ENCODE results near the gene ECPAS. TPM values are rescaled to one million over a fixed set of nuclear protein-coding genes. Genes with fewer than 3 reads are reported as not detected.
A peak's percentile ranks its signal among the peaks of the same experiment; 100 is the strongest.

ECPAS gene
- total RNA-seq: 108 and 109 TPM in 2 replicates
- long read RNA-seq, partial matches to known transcripts: 89 of 100 reads
- long read RNA-seq, other reads (novel, unspliced or antisense): 11 of 100 reads

- peak; percentile 90 for DNase-seq (ENCODE audit: extremely low spot score, unreplicated experiment)
- Mint-ChIP-seq H3K4me3 (ENCODE audit: unreplicated experiment) (peak within 1 kb of the TSS; percentile 82), H3K9me3 (ENCODE audit: unreplicated experiment) (no peaks in the 10 kb centered on the region), H3K27me3 (ENCODE audit: unreplicated experiment) (peaks cover 5% of the 10 kb centered on the region), H3K36me3 (ENCODE audit: unreplicated experiment) (no peaks in the 10 kb centered on the region), H3K27ac (ENCODE audit: unreplicated experiment) (peak within 1 kb of the TSS; percentile 90), H3K4me1 (ENCODE audit: unreplicated experiment) (peaks cover 34% of the 10 kb centered on the region)
- TF ChIP-seq CTCF (IDR thresholded peaks at IDR 0.05): peak; percentile 6
These were observed at the start of gene ECPAS for GRCh38 chr9:111483858-111484571. Gene ECPAS (minus strand): TSS chr9:111484383. CDS start chr9:111472918, 11,465 bp downstream.

- DNase-seq (ENCODE audit: extremely low spot score, unreplicated experiment): no peak
- no peaks in the 10 kb centered on the region for H3K4me1 Mint-ChIP-seq (ENCODE audit: unreplicated experiment)
- H3K36me3 Mint-ChIP-seq (ENCODE audit: unreplicated experiment): peaks cover 31% of the 10 kb centered on the region
- no peaks in the 10 kb centered on the region for H3K27me3 Mint-ChIP-seq (ENCODE audit: unreplicated experiment)
- H3K9me3 Mint-ChIP-seq (ENCODE audit: unreplicated experiment): peaks cover 10% of the 10 kb centered on the region
- H3K27ac Mint-ChIP-seq (ENCODE audit: unreplicated experiment): no peak overlapping the region
- TF ChIP-seq CTCF (IDR thresholded peaks at IDR 0.05): no peak
- no peak overlapping the region for H3K4me3 Mint-ChIP-seq (ENCODE audit: unreplicated experiment)
These were observed 49.1 kb upstream of the ECPAS start for GRCh38 chr9:111533099-111533790.

- DNase-seq (ENCODE audit: extremely low spot score, unreplicated experiment): no peak
- TF ChIP-seq CTCF (IDR thresholded peaks at IDR 0.05): no peak
- Mint-ChIP-seq H3K4me3 (ENCODE audit: unreplicated experiment) (no peak overlapping the region), H3K9me3 (ENCODE audit: unreplicated experiment) (peaks cover 10% of the 10 kb centered on the region), H3K36me3 (ENCODE audit: unreplicated experiment) (peaks cover 32% of the 10 kb centered on the region), H3K27ac (ENCODE audit: unreplicated experiment) (no peak overlapping the region), H3K27me3 (ENCODE audit: unreplicated experiment) (no peaks in the 10 kb centered on the region), H3K4me1 (ENCODE audit: unreplicated experiment) (no peaks in the 10 kb centered on the region)
These were observed 47.5 kb upstream of the ECPAS start for GRCh38 chr9:111531716-111532115.

GRCh38 chr9:111529787-111530186 lies 45.6 kb upstream of the ECPAS start:
- DNase-seq (ENCODE audit: extremely low spot score, unreplicated experiment): no peak
- H3K4me3 Mint-ChIP-seq (ENCODE audit: unreplicated experiment): no peak overlapping the region
- no peak overlapping the region for H3K27ac Mint-ChIP-seq (ENCODE audit: unreplicated experiment)
- H3K9me3 Mint-ChIP-seq (ENCODE audit: unreplicated experiment): peaks cover 6% of the 10 kb centered on the region
- no peak for TF ChIP-seq CTCF (IDR thresholded peaks at IDR 0.05)
- no peaks in the 10 kb centered on the region for H3K27me3 Mint-ChIP-seq (ENCODE audit: unreplicated experiment)
- peaks cover 9% of the 10 kb centered on the region for H3K4me1 Mint-ChIP-seq (ENCODE audit: unreplicated experiment)
- H3K36me3 Mint-ChIP-seq (ENCODE audit: unreplicated experiment): peaks cover 25% of the 10 kb centered on the region

- Mint-ChIP-seq H3K27me3 (ENCODE audit: unreplicated experiment) (peaks cover 2% of the 10 kb centered on the region), H3K27ac (ENCODE audit: unreplicated experiment) (no peak overlapping the region), H3K36me3 (ENCODE audit: unreplicated experiment) (peaks cover 11% of the 10 kb centered on the region), H3K4me1 (ENCODE audit: unreplicated experiment) (peaks cover 9% of the 10 kb centered on the region), H3K4me3 (ENCODE audit: unreplicated experiment) (no peak overlapping the region), H3K9me3 (ENCODE audit: unreplicated experiment) (no peaks in the 10 kb centered on the region)
- DNase-seq (ENCODE audit: extremely low spot score, unreplicated experiment): no peak
- TF ChIP-seq CTCF (IDR thresholded peaks at IDR 0.05): no peak
These were observed 43.2 kb upstream of the ECPAS start for GRCh38 chr9:111527347-111527746.
